ENCODE measurements around the gene ACKR3.

ACKR3 gene

GRCh38 chr2:236584521-236585384 is 15.1 kb downstream of the ACKR3 start:
- DNase-seq (ENCODE audit: low spot score) = no peak

GRCh38 chr2:236585966-236586365 is 16.3 kb downstream of the ACKR3 start:
- no peak for DNase-seq (ENCODE audit: low spot score)

- DNase-seq (ENCODE audit: low spot score) = no peak
Measured at GRCh38 chr2:236587861-236588815, 18.5 kb downstream of the ACKR3 start.

GRCh38 chr2:236588932-236589592 is 19.4 kb downstream of the ACKR3 start:
- no peak for DNase-seq (ENCODE audit: low spot score)

GRCh38 chr2:236590846-236591245 is 21.2 kb downstream of the ACKR3 start:
- DNase-seq (ENCODE audit: low spot score) = no peak

- DNase-seq (ENCODE audit: low spot score) = no peak
Measured at GRCh38 chr2:236592821-236593220, 23.2 kb downstream of the ACKR3 start.

- no peak for DNase-seq (ENCODE audit: low spot score)
Measured at GRCh38 chr2:236593531-236593930, 23.9 kb downstream of the ACKR3 start.

- DNase-seq (ENCODE audit: low spot score) = no peak
Measured at GRCh38 chr2:236593956-236594355, 24.3 kb downstream of the ACKR3 start.

- DNase-seq (ENCODE audit: low spot score) = no peak
Measured at GRCh38 chr2:236597629-236598028, 28.0 kb downstream of the ACKR3 start.

- no peak for DNase-seq (ENCODE audit: low spot score)
Measured at GRCh38 chr2:236599059-236599458, 29.4 kb downstream of the ACKR3 start.

GRCh38 chr2:236600158-236600557 is 30.5 kb downstream of the ACKR3 start:
- DNase-seq (ENCODE audit: low spot score) = no peak

GRCh38 chr2:236600892-236601291 is 31.3 kb downstream of the ACKR3 start:
- DNase-seq (ENCODE audit: low spot score) = no peak

GRCh38 chr2:236601316-236602202 is 31.9 kb downstream of the ACKR3 start:
- DNase-seq (ENCODE audit: low spot score) = no peak

GRCh38 chr2:236602678-236603077 is 33.1 kb downstream of the ACKR3 start:
- no peak for DNase-seq (ENCODE audit: low spot score)

- no peak for DNase-seq (ENCODE audit: low spot score)
Measured at GRCh38 chr2:236603361-236604015, 33.9 kb downstream of the ACKR3 start.

- DNase-seq (ENCODE audit: low spot score) = no peak
Measured at GRCh38 chr2:236604575-236605344, 35.1 kb downstream of the ACKR3 start.

- no peak for DNase-seq (ENCODE audit: low spot score)
Measured at GRCh38 chr2:236605345-236605734, 35.7 kb downstream of the ACKR3 start.

- DNase-seq (ENCODE audit: low spot score) = no peak
Measured at GRCh38 chr2:236606023-236606422, 36.4 kb downstream of the ACKR3 start.

GRCh38 chr2:236607471-236608187 is 38.0 kb downstream of the ACKR3 start:
- DNase-seq (ENCODE audit: low spot score) = no peak

All from germinal center (tissue), 1 donor.